GM21723 (cell line): ENCODE data around the gene ABCA13.

Experiments used
- ATAC-seq: cut with Tn5 transposase; IDR thresholded peaks from one replicate; pipeline ENCODE4 v1.9.1; 2021; ENCODE audit warnings: mild to moderate bottlenecking, moderate library complexity; ENCODE audit not compliant: unreplicated experiment

ABCA13 gene

DNA sequence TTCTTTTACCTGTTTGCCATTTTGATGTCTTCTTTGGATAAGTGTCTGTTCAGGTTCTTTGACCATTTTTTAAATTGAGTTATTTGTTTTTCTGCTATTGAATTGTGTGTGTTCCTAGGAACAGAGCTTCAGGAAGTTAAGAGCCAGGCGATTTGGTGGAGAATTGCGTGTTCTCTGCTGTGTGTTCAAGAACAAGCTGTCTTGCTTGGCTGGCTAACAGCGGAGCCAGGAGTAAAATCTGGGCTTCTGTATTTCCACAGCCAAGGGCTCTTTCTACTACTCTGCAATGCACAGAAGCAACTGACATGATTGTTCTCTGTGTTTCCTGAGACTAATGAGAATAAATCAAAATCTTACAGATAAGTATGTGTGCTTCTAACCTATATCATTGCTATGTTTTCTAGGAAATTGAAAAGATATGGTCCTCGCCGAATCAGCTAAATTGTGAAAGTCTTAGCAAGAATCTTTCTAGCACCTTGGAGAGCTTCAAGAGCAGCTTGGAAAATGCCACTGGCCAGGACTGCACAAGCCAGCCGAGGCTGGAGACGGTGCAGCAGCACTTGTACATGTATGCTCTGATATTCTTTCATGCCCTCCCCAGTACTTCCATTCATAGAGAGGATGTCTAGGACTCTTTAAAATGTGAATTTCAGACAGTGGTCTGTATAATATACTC lies 124.2 kb downstream of the ABCA13 start:
- ATAC-seq: no peak

DNA sequence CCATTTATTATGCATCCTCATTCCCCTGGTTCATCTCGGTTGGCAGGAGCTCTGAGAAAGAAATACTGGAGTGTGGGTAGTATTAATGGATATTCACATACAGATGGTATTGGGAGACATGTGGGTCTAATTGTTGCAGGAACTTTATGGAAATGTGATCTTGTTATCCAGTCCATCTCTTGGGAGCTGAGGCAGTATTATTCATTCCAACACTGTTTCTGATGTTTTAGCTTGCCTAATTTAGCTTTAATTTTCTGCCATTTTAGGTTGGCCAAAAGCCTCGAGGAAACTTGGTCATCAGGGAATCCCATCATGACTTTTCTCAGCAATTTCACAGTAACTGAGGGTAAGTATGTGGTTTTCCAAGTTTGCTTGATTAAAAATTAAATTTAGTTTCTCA lies 125.7 kb downstream of the ABCA13 start:
- ATAC-seq: no peak

DNA sequence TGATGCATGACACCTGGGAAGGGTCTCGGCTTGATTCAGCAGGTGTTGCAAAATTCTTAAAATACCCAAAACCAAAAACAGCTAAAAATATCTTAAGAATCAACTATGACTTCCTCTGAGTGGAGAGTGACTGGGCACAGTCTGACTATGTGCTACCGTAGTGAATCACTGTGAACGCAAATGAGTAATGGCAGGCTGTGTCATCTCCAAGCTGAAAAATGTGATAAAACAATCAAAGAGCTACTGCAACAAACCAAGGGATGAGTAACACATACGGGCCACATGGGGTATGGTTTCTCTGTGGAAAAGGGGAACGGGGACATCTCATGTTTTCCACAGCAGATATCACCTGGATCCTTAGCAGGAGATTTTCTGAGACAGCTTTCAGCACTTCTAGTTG lies 127.5 kb downstream of the ABCA13 start:
- ATAC-seq: peak; percentile 58

DNA sequence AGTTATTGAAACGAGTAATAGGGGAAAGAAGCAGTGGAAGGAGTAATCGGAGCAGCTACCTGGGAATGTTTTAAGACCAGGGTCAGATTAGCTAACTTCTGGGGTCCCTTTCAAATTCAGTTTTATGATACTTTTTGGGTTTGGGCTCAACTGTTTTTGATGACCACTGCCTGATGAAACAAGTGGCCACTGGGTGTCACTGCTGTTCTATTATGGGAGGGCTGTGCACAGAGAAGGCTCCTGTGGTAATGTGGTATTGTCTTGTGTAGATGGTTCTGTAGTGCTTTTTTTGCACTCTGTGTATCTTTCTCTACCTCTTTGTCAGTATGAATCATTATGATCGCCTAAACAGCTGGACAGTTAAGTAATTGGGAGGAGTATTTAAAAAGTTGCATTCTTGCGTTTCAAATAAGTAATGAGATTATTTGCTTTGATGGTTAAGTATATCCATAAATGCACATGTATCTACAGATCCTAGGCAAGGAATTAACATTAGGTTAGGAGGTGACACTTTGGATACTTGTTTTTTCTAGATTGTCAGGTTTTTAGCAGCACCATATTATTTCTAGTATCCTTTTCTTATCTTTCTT lies 128.4 kb downstream of the ABCA13 start:
- peak; percentile 86 for ATAC-seq

DNA sequence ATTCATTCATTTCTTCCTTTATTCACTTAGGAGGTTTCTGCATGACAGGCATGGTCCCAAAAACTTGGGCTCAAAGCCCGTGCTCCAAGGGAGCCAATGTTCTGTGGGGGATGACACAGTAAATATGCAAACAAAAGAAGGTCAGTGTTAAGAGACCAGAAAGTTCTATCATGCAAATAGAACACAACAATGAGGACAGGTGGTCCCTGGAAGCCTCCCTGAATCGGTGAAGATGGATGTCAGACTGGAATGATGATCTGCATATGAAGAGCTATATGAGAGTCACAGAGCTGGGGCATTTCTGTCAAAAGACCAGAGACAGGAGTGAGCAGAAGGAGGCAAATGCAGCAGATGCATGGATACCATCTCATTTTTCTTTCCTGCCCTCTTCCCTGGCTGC lies 129.0 kb downstream of the ABCA13 start:
- ATAC-seq: no peak

DNA sequence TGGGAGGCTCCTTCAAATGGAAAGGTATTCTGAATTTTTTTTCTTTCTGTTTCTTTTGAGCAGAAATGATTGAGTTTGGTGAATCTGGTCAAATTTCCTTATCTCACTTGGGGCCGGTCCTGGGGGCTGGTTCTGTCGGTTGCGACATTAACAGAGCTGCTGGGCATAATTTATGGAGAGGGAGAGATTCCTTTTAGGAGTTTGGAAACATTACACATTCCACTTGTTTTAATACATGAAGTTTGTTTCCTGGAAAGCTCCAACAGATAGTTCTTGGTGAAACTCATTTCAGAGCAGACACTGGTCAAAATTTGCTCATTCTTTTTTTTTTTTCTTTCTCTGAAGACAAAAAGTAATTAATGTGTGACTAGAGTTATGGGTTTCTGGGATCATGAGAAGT lies 129.9 kb downstream of the ABCA13 start:
- ATAC-seq: no peak

DNA sequence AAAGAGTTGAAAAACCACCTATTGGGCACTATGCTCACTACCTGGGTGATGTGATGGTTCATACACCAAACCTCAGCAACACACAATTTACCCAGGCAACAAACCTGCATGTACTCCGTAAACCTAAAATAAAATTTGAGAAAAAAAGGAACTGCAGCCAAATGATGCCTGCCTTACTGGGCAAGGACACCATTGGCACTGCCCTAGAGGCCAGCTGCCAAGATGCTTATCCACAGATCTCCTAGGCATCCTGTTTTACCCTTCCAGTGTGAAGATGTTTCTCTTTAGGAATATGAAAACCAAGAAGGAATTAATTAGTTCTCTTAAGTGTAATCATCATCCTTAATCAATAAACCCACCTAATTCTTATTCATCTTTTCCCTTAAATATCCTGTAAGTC lies 133.4 kb downstream of the ABCA13 start:
- ATAC-seq: no peak

DNA sequence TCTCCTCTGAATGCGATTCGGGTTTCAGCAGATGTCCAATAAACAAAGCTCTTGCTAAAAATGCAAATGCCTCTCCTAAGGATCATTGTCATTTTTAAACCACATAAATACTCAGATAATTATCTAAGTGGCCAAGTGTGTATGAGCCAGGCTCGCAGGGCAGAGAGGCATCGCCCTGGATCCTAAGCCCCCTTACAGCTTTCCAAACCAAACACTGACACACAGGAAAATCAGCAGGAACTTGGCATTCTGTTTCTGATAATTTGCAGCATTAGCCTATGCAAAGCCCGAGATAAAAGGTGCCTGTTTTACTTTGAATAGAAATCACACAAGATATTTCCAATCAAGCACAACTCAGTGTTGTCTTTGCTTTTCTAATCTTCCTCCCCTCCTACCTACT lies 134.4 kb downstream of the ABCA13 start:
- ATAC-seq: no peak

DNA sequence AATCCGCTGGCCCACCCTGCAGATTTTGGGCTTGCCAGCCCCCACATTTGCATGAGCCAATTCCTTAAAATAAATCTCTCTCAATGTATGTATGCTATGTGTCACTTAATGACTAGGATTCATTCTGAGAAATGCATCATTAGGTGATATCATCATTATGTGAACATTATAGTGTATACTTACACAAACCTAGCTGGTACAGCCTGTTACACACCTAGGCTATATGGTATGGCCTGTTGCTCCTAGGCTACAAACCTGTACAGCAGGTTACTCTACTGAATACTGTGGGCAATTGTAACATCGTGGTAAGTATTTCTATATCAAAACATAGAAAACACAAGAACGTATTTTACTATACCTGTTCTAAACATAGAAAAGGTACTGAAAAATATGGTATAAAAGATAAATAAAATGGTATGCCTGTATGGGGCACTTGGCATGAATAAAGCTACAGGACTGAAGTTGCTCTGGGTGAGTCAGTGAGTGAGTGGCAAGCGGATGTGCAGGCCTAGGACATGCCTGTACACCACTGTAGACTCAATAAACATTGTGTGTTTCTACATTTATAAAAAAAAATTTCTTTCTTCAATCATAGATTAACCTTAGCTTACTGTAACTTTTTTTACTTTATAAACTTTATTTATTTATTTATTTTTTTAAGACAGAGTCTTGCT lies 135.9 kb downstream of the ABCA13 start:
- ATAC-seq: no peak

DNA sequence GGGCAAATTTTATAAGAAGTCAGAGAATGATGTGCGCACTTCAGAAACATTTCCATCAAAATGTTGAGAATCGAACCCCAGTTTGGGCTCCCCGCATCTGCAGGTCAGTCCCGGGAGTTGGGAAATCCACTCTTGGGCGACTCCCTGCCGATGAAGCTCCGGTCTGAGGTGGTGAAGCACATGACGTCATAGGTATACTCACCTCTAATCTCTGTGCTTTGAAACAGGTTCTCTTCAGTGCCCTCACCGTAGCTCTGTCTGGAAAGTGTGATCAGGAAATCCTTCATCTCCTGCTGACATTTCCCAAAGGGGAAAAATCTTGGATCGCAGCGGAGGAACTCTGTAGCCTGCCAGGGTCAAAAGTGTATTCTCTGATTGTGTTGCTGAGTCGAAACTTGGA lies 138.5 kb downstream of the ABCA13 start:
- no peak for ATAC-seq

DNA sequence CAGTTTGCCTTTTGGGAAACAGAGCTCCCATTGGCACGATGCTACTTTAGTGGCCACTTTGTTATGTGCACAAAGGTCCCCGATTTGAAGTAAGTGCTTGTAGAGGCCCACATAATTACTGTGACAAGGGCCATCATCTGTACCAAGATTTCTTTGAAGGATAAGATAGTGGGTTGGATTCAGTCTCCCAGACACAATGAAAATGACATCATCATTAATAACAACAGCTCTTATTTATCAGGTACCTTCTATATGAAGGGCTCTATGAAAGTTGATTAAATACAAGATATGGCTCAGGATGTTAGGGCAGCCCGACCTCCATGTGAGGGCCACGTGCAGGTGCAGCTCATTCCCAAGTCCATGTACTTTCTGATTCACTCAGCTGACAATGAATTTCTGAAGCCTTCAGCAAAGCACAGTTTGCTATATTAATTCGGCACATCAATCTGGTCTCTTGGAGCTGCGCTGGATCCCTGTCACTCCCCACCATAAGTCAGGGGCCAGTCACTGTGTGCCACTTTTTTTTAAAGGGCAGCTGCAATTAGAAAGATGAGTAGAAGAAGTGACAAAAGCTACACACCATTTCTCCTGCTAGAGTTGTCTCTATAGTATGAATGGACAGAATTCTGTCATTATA lies 140.3 kb downstream of the ABCA13 start:
- no peak for ATAC-seq

DNA sequence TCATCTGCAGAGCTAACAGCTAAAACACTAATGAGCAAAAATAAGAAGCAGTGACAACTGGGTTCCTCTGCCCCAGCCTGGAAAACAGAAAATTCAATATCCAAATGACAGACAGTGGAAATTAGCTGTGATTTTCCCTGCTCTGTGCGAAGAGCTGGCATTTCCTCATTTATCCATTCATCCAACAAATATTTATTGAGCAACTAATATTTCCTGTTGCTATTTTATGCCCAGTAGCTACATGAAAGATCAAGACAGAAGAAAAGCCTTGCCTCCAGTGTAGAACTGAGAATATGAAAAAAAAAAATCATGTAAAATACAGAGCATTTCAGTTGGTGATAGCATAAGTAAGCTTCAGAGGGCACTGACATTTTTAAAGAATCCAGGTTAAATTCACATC lies 140.9 kb downstream of the ABCA13 start:
- no peak for ATAC-seq

DNA sequence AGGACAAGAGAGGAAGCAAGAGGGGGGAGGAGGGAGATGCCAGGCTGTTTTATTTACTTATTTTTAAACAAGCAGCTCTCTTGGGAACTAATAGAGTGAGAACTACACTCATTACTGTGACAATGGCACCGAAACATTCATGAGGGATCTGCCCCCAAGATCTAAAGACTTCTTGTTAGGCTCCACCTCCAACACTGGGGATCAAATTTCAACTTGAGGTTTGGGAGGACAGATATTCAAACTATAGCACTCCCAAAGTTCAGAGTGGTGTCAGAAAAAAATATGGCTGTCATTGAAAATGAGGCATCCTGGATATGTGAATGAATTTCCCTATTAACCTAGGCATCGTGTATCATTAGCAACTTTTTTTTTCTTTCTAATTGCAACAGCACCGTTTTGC lies 145.5 kb downstream of the ABCA13 start:
- ATAC-seq: no peak

DNA sequence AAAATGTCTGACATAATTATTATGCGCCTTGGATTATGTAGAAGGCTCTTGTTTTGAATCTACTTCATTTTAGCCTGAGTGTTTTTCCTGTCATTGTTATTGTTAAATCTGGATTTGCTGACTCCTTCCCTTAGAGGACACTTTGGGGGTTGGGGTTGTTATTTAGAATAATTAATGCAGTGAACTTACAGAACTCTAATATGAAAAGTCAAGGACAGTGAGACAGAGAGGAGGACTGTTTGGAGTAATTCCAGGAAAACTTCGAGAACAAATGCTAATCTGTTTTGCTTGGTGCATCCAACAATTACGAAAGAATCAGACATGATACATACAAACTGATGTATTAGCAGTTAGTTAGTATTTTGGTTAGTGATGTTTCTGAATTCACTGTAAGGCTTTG lies 146.1 kb downstream of the ABCA13 start:
- no peak for ATAC-seq

DNA sequence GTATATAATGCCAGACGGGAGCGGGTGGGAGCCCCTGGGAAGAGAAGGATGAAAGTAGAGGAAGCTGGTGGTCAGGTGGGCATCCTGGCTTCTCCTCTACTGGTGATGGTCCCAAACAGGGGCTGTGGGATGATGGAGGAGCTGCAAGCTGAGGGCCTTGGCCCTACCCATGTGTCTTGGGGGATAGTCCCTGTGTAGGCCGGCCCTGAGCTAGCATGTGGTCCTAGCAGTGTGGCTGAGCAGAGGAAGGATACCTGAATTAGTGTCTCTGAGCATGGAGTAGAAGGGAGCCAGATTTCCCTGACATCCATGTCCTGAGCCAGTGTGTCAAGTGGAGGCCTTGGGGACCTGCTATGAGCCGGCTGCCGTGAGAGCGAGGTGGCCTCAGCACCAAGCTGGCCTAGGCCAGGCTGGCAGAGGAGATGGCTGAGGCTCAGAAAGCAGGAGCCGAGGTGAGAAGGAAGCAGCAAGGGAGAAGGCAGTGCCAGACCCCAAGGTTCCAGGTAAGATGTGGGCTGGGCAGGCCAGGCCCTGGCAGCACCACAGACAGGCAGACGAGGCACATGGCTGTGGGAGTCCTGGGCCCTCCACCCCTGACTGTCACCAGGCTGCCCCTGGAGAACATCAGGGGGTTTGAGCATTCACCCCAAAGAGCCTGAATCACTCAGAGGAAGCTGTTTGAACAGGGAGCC lies 150.2 kb downstream of the ABCA13 start:
- ATAC-seq: no peak

DNA sequence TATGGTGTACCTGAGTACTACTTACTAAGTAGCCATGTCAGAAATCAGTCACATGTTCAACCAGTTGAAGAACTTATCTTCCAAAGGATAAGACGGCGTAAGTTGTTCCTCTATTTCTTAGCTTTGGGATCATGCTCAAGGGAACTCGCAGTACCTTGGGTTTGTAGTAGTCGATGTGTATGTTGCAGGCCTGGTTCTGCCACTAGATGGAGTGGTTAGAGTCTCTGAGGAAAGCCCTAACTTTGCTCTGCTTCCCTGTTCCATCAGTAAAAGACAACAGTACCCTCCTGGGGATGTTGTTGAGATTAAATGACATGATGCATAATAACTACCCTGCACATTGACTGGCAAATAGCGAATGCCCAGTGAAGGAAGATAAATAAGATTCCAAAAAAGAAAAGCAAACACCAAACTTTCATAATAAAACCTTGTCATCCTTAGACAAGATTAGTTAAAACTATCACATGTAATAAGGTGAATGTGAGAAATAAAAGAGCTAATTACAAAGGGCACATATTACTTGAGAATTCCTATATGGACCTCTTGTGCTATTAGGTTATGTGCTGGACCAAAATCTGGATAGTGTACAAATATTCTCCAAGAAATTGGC lies 165.9 kb downstream of the ABCA13 start:
- ATAC-seq: no peak

DNA sequence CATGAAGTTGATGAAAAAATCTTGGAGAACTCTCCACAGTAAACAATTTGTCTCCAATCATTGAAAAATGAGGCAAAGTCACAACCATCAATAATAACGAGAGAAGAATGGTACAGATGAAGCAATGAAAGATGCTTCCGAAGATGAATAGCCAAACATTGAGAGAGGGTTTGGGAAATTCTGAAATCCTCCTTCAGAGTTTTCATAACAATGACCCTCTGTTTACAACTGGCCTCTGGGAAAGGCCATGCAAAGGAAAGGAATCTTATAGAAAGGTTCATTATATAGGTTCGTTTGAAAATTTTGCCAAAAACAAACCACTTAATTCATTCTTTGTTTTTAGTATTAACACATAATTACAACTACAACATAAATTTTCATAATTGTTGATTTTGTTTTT lies 166.5 kb downstream of the ABCA13 start:
- ATAC-seq: no peak

DNA sequence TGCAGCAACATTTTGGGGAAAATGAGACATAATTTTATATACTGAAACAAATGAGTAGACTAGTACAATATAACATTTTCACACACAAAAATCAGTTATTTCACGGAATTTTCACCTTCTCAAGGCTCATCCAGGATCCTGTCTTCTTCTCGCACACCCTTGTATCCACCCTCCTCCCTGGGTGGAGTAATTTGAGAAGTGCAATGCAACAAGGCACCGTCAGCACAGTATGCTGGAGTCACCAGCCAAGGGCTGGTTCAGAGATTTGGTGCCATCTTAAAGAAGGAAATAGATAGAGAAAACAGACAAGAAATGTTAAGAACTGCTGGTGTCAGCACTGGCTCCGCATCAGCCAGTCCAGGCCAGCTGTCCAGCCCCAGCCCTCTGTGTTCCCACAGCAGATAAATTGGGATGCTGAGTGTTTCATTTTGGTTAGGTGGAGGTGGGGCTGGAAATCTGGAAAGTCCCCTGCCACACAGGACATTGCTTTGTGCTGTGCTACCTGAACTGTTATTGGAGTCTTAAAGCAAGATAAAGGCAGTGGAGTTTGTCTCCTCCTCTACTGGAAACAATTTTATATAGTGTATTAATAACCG lies 176.1 kb downstream of the ABCA13 start:
- ATAC-seq: no peak

DNA sequence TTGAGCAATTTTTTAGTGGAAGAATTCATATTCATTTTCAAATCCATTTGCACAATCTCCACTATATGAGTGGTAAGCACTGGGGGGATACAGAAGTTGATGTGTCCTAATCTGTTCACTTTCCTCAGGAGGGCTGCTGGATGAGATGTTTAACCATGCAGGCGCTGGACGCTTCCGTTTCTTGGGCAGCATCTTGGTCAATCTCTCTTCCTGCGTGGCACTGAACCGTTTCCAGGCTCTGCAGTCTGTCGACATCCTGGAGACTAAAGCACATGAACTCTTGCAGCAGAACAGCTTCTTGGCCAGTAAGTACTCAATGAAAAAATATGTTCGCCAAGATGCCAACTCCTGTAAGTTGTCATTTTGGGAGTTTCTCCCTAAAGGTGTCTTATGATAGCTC lies 179.3 kb downstream of the ABCA13 start:
- no peak for ATAC-seq

DNA sequence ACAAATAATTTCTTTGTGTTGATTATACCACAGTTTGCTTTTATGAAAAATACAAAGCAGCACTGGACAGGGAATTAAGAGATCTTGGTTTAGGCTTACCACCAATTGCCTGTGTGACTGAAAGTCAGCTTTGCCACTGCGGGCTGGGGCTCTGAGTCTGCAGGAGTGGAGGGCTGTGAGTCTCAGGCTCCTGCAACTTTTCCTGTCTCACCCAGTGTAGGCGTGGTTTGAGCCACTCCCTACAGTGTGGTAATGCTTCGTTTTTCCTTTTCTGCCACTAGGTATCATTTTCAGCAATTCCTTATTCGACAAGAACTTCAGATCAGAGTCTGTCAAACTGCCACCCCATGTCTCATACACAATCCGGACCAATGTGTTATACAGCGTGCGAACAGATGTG lies 180.6 kb downstream of the ABCA13 start:
- ATAC-seq: no peak

DNA sequence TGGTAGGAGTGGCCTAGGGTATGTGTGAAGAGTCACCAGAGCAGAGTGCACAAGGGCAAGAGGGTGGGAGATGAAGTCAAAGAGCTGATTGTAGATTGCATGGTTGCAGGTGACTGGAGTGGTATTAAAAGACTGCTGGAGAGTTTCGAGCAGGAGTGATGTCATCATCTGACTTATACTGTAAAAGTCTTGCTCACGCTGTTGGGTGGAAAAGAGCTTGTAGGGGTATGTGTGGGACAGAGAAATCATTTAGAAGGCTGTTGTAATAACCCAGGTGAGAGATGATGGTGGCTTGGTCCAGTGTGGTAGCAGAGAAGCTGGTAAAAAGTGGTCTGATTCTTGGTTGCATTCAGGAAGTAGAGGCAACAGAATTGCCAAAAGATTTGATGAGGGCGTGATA lies 184.1 kb downstream of the ABCA13 start:
- no peak for ATAC-seq
